ENCODE measurements around the gene SYT14.
A peak's percentile ranks its signal among the peaks of the same experiment; 100 is the strongest.
"Not testable (repeated sequence)": the region's sequence is repeated elsewhere in the genome, so short reads cannot be mapped to it uniquely, and the experiment has no call there.

The SYT14 gene

DNA sequence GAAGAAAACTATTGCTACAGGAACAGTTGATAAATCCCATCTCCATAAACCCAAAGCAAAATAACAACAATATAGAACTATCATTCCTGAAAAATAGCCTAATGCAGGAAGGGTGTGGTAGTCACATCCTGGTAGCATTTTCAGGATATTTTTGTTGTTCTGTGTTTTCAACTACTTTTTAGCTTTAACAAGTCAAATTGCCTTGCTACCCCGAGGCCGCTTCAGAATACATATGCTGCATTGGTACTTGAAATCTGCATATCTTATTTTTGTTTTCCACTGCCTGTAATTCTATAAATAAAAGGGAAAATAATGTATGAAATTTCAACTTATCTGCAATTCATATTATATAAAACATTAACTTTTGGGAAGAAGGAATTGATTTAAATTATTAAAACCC is 36.8 kb upstream of the SYT14 start:
- Histone ChIP-seq H3K9ac (ENCODE audit: low read depth, low read length) (no peak overlapping the region), H3K4me1 (ENCODE audit: control insufficient read depth, insufficient read depth, low read length) (peaks cover 24% of the 10 kb centered on the region), H3K27me3 (ENCODE audit: control insufficient read depth, insufficient read depth, low read length) (no peaks in the 10 kb centered on the region), H3K4me3 (ENCODE audit: low read length) (no peak overlapping the region), H3K4me2 (ENCODE audit: low read length) (no peak overlapping the region), H3K9me3 (replicated peaks; ENCODE audit: low read length) (no peaks in the 10 kb centered on the region), H3K36me3 (ENCODE audit: insufficient read depth, low read length) (no peaks in the 10 kb centered on the region)

DNA sequence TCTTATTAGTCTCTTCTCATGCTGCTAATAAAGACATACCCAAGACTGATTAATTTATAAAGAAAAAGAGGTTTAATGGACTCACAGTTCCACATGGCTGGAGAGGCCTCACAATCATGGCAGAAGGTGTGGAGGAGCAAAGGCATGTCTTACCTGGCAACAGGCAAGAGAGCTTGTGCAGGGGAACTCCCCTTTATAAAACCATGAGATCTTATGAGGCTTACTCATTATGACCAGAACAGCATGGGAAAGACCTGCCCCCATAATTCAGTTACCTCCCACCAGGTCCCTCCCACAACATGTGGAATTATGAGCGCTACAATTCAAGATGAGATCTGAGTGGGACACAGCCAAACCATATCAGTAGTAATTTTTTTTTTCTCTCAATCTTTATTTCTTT is 33.2 kb upstream of the SYT14 start:
- not testable (repeated sequence) for H3K27me3 ChIP-seq (ENCODE audit: control insufficient read depth, insufficient read depth, low read length); H3K4me2 ChIP-seq (ENCODE audit: low read length); H3K36me3 ChIP-seq (ENCODE audit: insufficient read depth, low read length); H3K9ac ChIP-seq (ENCODE audit: low read depth, low read length); H3K9me3 ChIP-seq (replicated peaks; ENCODE audit: low read length); H3K4me3 ChIP-seq (ENCODE audit: low read length)
- peaks cover 15% of the 10 kb centered on the region for H3K4me1 ChIP-seq (ENCODE audit: control insufficient read depth, insufficient read depth, low read length)

DNA sequence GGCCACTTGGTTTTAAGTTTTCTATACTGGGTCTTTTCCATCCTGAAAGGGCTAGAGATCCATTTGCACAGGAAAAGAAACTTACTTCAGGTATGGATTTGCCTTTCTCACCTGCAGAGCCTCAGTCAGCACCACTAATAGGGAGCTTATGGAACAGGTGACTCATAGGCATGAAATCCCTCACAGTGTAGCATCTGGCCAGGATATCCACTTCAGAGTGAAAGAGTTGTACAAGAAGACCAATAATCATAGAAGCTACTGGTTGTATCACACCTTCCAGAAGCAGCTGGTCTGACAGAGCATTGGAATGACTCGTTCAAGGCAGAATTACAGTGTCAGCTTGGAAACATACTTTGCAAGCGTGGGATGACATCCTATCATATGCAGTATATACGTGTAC is 26.3 kb upstream of the SYT14 start:
- Histone ChIP-seq H3K9ac (ENCODE audit: low read depth, low read length) (no peak overlapping the region), H3K4me2 (ENCODE audit: low read length) (no peak overlapping the region), H3K4me3 (ENCODE audit: low read length) (no peak overlapping the region), H3K9me3 (replicated peaks; ENCODE audit: low read length) (no peaks in the 10 kb centered on the region), H3K27me3 (ENCODE audit: control insufficient read depth, insufficient read depth, low read length) (no peaks in the 10 kb centered on the region), H3K36me3 (ENCODE audit: insufficient read depth, low read length) (no peaks in the 10 kb centered on the region), H3K4me1 (ENCODE audit: control insufficient read depth, insufficient read depth, low read length) (no peaks in the 10 kb centered on the region)

DNA sequence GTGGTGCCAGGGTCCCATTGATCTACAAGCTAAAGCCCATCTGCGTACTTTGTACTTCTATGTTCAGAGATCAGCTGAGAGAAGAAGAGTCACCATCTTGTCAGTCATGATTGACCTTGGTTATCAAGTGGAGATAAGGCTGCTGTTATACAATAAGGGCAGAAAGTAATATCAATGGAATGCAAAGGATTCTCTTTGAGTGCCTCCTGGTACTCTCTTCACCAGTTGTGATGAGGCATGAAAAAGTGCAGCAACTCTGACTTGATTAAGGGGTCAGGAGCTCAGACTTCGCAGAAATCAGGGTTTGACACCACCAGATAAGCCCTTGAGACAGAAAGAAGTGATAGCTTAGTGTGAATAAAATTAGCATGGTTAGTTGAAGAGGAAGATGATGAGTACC is 25.7 kb upstream of the SYT14 start:
- no peaks in the 10 kb centered on the region for H3K36me3 ChIP-seq (ENCODE audit: insufficient read depth, low read length)
- no peaks in the 10 kb centered on the region for H3K27me3 ChIP-seq (ENCODE audit: control insufficient read depth, insufficient read depth, low read length)
- no peaks in the 10 kb centered on the region for H3K9me3 ChIP-seq (replicated peaks; ENCODE audit: low read length)
- no peak overlapping the region for H3K4me2 ChIP-seq (ENCODE audit: low read length)
- no peak overlapping the region for H3K4me3 ChIP-seq (ENCODE audit: low read length)
- no peak overlapping the region for H3K9ac ChIP-seq (ENCODE audit: low read depth, low read length)
- H3K4me1 ChIP-seq (ENCODE audit: control insufficient read depth, insufficient read depth, low read length) = no peaks in the 10 kb centered on the region

DNA sequence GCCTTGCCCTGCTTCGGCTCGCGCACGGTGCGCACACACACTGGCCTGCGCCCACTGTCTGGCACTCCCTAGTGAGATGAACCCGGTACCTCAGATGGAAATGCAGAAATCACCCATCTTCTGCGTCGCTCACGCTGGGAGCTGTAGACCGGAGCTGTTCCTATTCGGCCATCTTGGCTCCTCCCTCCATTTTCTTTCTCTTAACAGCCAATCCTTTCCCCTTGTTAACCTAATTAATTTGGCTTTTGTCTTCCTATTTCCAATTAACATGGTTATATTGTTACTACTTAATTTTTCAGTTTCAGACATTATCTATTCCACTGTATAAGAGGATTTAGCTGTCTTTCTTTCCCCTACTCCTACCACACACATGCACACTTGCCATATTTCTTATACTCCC is 18.4 kb upstream of the SYT14 start:
- not testable (repeated sequence) for H3K4me1 ChIP-seq (ENCODE audit: control insufficient read depth, insufficient read depth, low read length); H3K4me3 ChIP-seq (ENCODE audit: low read length); H3K9me3 ChIP-seq (replicated peaks; ENCODE audit: low read length); H3K9ac ChIP-seq (ENCODE audit: low read depth, low read length); H3K4me2 ChIP-seq (ENCODE audit: low read length); H3K27me3 ChIP-seq (ENCODE audit: control insufficient read depth, insufficient read depth, low read length); H3K36me3 ChIP-seq (ENCODE audit: insufficient read depth, low read length)

DNA sequence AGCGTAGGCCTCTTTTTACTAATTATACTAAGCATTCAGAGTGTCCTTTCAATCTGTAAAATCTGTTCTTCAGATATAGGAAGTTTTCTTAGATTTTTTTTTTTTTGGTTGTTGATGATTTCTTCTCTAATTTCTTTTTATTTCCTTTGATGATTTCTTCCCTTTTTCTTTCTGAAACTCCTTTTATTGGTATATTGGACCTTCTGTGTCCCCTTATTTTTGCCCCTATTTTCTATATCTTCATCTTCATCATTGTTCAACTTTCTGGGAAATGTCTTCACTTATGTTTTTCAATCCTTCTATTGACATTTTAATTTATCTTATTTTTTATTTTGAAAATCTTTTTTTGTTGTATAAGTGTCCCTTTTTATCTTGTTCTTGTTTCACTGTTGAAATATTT is 17.2 kb upstream of the SYT14 start:
- H3K4me1 ChIP-seq (ENCODE audit: control insufficient read depth, insufficient read depth, low read length) = peaks cover 6% of the 10 kb centered on the region
- H3K4me2 ChIP-seq (ENCODE audit: low read length) = no peak overlapping the region
- no peak overlapping the region for H3K9ac ChIP-seq (ENCODE audit: low read depth, low read length)
- H3K4me3 ChIP-seq (ENCODE audit: low read length) = no peak overlapping the region
- no peaks in the 10 kb centered on the region for H3K27me3 ChIP-seq (ENCODE audit: control insufficient read depth, insufficient read depth, low read length)
- H3K36me3 ChIP-seq (ENCODE audit: insufficient read depth, low read length) = no peaks in the 10 kb centered on the region
- no peaks in the 10 kb centered on the region for H3K9me3 ChIP-seq (replicated peaks; ENCODE audit: low read length)

DNA sequence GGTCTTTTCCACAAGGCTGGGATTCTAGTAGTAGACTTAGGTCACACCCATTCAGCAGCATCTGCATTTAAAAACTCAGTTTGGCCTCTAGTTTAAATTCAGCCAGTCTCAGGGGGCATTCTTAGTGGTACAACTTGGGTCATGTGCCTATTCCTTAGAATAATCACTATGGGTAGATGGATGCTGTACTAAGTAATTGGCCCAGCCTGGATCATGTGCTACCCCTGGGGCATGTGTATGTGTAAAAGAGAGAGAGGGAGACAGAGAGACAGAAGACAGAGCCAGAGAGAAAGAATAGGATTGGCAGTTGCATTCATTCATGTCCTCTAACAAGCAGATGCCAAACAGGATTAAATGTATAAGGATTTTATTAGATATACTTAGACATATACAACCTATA is 13.6 kb upstream of the SYT14 start:
- no peaks in the 10 kb centered on the region for H3K27me3 ChIP-seq (ENCODE audit: control insufficient read depth, insufficient read depth, low read length)
- H3K4me1 ChIP-seq (ENCODE audit: control insufficient read depth, insufficient read depth, low read length) = peaks cover 15% of the 10 kb centered on the region
- no peak overlapping the region for H3K4me2 ChIP-seq (ENCODE audit: low read length)
- H3K9ac ChIP-seq (ENCODE audit: low read depth, low read length) = no peak overlapping the region
- H3K36me3 ChIP-seq (ENCODE audit: insufficient read depth, low read length) = no peaks in the 10 kb centered on the region
- H3K9me3 ChIP-seq (replicated peaks; ENCODE audit: low read length) = no peaks in the 10 kb centered on the region
- H3K4me3 ChIP-seq (ENCODE audit: low read length) = no peak overlapping the region

DNA sequence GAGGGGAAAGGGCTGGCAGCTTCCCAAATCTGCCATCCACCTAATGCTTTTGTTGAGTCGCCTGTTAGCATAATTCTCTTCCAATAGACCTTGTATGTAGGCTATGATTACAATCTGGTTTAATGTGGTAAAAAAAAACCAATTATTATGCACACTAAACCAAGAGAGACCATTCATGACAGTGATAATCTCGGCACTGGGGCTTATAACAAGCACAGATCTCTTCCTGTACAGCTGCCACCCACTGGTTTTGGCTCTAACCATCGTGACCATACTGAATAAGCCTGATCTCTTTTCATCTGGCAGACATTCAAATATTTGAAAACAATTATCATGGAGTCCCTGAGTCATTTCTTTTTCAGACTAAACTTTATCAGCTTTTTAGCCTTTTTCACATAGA is 12.0 kb upstream of the SYT14 start:
- peaks cover 15% of the 10 kb centered on the region for H3K4me1 ChIP-seq (ENCODE audit: control insufficient read depth, insufficient read depth, low read length)
- peak overlapping the region; percentile 73 for H3K4me2 ChIP-seq (ENCODE audit: low read length)
- H3K36me3 ChIP-seq (ENCODE audit: insufficient read depth, low read length) = no peaks in the 10 kb centered on the region
- peak overlapping the region; percentile 34 for H3K9ac ChIP-seq (ENCODE audit: low read depth, low read length)
- H3K9me3 ChIP-seq (replicated peaks; ENCODE audit: low read length) = no peaks in the 10 kb centered on the region
- no peaks in the 10 kb centered on the region for H3K27me3 ChIP-seq (ENCODE audit: control insufficient read depth, insufficient read depth, low read length)
- H3K4me3 ChIP-seq (ENCODE audit: low read length) = peak overlapping the region; percentile 54

DNA sequence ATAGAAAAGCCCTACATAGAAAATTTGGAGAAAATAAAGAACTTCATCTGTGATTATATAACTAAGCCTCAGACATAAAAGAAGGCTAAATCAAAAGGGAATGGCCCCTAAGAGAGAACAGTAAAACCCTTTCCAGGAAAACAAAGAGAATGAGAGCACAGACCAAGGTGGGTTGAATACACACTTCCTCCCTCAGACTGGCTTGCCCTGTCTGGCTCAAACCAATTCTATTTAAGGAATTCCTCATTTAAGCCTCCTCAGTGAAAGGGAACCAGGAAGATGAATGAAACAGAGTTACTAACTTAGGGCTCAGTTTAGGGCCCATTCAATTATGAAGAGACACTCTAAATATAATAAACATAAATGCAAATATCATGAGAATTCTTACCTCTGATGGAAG is 10.6 kb upstream of the SYT14 start:
- H3K4me1 ChIP-seq (ENCODE audit: control insufficient read depth, insufficient read depth, low read length) = peaks cover 15% of the 10 kb centered on the region
- no peak overlapping the region for H3K4me2 ChIP-seq (ENCODE audit: low read length)

DNA sequence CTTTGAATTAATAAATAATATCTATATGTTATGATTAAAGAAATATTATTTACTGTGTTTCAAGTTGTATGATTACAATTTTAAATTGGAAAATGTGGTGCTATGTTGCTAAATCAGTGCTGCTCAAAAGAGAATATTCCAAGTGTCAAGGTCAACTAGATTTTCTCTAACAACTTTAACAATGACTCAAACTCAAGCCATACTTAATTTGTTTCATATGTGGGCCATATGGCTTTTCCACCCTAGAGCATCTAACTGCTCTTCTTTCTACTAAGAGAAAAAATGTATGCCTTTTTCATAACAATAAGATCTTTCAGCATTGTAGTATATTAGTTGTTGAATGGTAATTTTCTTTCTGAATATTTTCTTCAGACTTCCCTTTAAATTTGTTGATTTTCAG is 8.3 kb upstream of the SYT14 start:
- H3K36me3 ChIP-seq (ENCODE audit: insufficient read depth, low read length) = no peaks in the 10 kb centered on the region
- no peak overlapping the region for H3K4me2 ChIP-seq (ENCODE audit: low read length)
- no peak overlapping the region for H3K4me3 ChIP-seq (ENCODE audit: low read length)
- H3K4me1 ChIP-seq (ENCODE audit: control insufficient read depth, insufficient read depth, low read length) = peaks cover 15% of the 10 kb centered on the region
- H3K9ac ChIP-seq (ENCODE audit: low read depth, low read length) = no peak overlapping the region
- H3K27me3 ChIP-seq (ENCODE audit: control insufficient read depth, insufficient read depth, low read length) = peaks cover 17% of the 10 kb centered on the region
- no peaks in the 10 kb centered on the region for H3K9me3 ChIP-seq (replicated peaks; ENCODE audit: low read length)

More for the DNA sequence above, 10.6 kb upstream of the SYT14 start:
- H3K27me3 ChIP-seq (ENCODE audit: control insufficient read depth, insufficient read depth, low read length) = peaks cover 2% of the 10 kb centered on the region
- no peak overlapping the region for H3K9ac ChIP-seq (ENCODE audit: low read depth, low read length)
- no peak overlapping the region for H3K4me3 ChIP-seq (ENCODE audit: low read length)
- H3K36me3 ChIP-seq (ENCODE audit: insufficient read depth, low read length) = no peaks in the 10 kb centered on the region
- no peaks in the 10 kb centered on the region for H3K9me3 ChIP-seq (replicated peaks; ENCODE audit: low read length)

DNA sequence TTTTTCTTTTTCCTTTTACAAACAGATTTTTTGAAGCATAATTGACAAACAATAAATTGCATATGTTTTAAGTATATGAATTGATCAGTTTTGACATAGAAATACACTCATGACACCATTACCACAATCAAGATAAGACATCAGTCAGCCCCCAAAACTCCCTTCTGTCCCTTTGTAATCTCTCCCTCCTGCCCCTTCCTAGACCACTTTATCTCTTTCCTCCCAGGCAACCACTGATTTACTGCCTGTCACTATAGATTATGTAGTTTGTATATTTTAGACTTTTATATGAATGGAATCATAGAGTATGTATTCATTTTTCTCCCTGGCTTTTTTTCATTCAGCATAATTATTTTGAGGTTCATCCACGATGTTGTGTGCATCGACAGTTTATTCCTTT is 6.9 kb upstream of the SYT14 start:
- Histone ChIP-seq H3K4me1 (ENCODE audit: control insufficient read depth, insufficient read depth, low read length) (peaks cover 6% of the 10 kb centered on the region), H3K36me3 (ENCODE audit: insufficient read depth, low read length) (no peaks in the 10 kb centered on the region), H3K4me3 (ENCODE audit: low read length) (no peak overlapping the region), H3K4me2 (ENCODE audit: low read length) (no peak overlapping the region), H3K27me3 (ENCODE audit: control insufficient read depth, insufficient read depth, low read length) (peaks cover 31% of the 10 kb centered on the region), H3K9ac (ENCODE audit: low read depth, low read length) (no peak overlapping the region), H3K9me3 (replicated peaks; ENCODE audit: low read length) (no peaks in the 10 kb centered on the region)

DNA sequence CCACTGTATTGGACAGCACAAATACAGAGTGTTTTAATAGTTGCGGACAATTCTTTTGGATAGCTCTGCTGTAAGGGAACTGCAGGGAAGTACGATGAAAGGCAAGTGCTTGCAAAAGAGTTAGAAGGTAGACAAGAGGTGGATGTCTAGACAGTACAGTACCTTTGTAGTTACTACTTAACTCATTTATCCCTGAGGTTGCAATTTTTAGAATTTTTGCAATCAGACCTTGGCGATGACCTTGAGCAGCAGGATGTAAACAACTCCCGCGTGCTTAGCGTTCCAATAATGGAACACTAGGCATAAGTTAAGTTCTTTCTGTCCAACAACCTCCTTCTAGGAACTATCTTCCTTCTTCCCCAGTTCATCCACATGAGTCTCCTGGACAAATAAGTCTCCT is 1.9 kb upstream of the SYT14 start:
- Histone ChIP-seq H3K9ac (ENCODE audit: low read depth, low read length) (no peak overlapping the region), H3K27me3 (ENCODE audit: control insufficient read depth, insufficient read depth, low read length) (peaks cover 33% of the 10 kb centered on the region), H3K4me1 (ENCODE audit: control insufficient read depth, insufficient read depth, low read length) (peaks cover 5% of the 10 kb centered on the region), H3K36me3 (ENCODE audit: insufficient read depth, low read length) (no peaks in the 10 kb centered on the region), H3K4me3 (ENCODE audit: low read length) (no peak overlapping the region), H3K9me3 (replicated peaks; ENCODE audit: low read length) (no peaks in the 10 kb centered on the region), H3K4me2 (ENCODE audit: low read length) (no peak overlapping the region)

DNA sequence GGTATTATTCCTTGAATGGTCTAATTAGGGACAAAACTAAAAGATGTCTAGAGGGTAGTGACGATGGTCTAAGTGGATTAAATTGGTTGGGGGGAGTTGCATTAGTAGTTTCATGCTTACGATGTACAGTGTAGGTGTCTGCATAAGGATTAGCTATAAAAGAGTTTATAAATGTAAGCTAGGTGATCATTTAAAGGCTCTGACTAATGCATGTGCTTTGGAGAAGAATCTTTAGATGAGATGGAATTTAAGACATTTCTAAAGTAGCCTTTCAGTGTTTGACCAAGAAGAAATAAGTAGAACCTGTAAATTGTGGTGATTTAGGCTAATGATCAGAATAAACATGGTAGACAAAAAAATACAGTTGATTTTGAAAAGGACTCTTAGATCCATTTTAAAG is 7.4 kb downstream of the SYT14 start:
- H3K9ac ChIP-seq (ENCODE audit: low read depth, low read length) = no peak overlapping the region
- H3K27me3 ChIP-seq (ENCODE audit: control insufficient read depth, insufficient read depth, low read length) = no peaks in the 10 kb centered on the region
- no peaks in the 10 kb centered on the region for H3K9me3 ChIP-seq (replicated peaks; ENCODE audit: low read length)
- no peaks in the 10 kb centered on the region for H3K36me3 ChIP-seq (ENCODE audit: insufficient read depth, low read length)
- H3K4me3 ChIP-seq (ENCODE audit: low read length) = no peak overlapping the region
- no peak overlapping the region for H3K4me2 ChIP-seq (ENCODE audit: low read length)
- H3K4me1 ChIP-seq (ENCODE audit: control insufficient read depth, insufficient read depth, low read length) = no peaks in the 10 kb centered on the region
